HG03378 (cell line): ENCODE measurements around the gene SNRPB.

Experiments used
- ATAC-seq: cut with Tn5 transposase; IDR thresholded peaks from one replicate; pipeline ENCODE4 v1.9.1; 2021; ENCODE audit warnings: mild to moderate bottlenecking, moderate library complexity; ENCODE audit not compliant: unreplicated experiment

The SNRPB gene

DNA sequence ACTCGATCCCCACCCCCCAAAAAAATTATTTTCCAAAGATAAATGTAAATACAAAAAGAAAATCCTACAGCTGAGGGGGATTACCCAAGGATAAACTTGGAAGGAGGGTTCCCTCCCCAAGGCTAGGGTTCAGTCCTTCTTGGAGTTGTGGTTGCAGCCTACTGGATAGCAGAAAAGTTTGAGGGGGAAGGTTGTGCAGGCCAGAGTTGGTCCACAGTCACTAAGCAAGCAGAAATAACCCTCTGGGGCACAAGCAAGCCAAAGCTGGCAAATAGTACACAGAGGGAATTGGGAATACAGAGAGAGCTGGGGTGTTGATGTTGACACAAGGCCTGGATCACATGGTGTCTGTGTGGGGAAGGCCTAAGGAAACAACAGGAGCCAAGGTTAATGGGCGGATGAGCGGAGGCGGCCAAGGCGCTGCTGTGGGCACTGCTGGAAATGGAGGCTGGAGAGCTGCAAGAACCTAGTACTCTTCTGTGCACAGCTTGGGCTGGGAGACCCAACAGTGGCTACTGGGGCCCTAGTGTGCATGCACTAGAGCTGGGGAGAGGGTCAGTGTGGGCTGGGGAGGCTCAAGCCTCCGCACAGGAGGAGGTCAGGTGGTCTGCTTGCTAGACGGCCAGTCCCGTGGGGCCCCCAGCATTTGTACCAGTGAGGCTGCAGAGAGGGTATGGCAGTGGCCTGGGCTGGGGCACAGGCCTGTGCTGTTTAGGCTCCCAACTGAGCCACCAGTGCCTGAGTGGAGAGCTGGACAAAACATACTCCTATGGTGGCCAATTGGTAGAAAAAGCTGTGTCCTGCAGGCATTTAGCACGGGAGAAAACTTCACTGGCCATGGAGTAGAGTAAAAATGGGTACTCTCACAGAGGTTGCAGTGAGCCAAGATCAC, 5.5 kb upstream of the SNRPB start:
- ATAC-seq, result no peak

DNA sequence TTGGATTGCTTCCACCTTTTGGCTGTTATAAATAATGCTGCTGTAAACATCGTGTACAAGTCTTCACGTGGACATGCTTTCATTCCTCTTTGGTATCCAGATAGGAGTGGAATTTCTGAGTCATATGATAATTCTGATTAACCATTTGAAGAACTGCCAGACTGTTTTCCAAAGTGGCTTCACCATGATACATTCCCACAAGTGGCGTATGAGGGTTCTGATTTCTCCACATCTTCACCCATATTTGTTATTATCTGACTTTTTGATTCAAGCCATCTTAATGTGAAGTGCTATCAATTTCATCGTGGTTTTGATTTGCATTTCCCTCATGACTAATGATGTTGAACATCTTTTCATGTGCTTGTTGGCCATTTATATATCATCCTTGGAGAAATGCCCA, 2.9 kb upstream of the SNRPB start:
- ATAC-seq, result no peak

DNA sequence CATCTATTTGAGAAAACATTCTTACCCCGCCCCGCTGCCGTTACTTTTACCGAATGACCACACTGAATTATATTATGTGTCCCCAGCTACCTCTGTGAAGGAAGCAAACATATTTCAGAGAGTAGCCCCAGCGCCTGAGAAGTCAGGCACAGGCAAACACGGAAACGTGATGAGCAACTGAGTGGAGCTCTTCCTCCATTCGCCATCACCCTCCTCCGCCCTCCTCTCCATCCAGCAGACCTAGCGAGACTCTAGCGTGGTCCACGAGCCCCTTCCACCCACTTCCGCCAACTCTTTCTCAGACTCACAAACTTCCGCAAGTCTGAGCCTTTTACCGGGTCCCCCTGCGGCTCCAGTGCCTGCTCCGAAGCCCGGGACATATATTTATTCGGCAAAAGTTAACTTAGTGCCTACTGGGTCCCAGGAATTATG, 582 bp downstream of the SNRPB start:
- peak; percentile 8 for ATAC-seq

DNA sequence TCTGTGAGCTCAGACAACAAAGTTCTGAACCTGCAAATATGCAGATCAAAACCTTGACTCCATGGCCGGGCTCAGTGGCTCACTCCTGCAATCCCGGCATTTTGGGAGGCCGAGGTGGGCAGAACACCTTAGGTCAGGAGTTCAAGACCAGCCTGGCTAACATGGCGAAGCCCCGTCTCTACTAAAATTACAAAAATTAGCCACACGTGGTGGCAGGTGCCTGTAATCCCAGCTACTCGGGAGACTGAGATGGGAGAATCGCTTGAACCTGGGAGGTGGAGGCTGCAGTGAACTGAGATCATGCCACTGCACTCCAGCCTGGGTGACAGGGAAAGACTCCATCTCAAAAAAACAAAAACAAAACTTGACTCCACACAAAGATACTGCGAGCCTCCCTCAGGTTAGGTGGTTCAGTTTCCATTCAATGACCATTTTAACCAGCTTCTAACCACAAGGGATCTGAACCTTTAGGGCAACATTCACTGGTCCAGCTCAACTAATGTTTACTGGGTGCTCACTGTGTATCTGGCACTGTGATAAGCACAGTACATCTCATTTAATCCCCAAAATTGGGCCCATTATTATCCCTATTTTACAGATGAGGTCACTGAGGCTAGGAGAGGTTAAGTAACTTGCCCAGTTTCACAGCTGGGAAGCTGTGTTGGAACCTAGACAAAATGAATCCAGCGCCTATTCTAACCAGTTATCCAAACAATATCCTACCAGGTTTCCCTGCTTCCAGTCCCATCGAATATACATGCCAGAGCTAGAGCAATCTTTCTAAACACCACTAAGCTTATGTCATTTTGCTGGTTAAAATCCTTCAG, 1.8 kb downstream of the SNRPB start:
- ATAC-seq, result no peak

DNA sequence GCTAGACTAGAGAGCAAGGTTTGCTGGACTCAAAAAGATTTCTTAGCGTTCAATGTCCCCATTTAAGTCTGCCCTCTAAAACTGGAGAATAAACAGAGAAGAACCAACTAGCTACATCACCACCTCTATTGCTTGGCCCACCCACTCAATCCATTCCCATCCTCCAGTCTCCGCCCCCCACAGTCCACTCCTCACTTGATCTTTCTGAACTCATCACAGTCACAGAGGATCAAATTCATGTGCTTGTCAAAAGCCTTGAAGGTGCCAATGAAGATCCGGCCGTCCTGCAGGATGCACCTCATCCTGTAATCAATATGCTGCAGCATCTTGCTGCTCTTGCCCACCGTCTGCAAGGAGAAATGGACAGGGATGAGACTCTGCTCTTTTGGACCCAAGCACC, 3.2 kb downstream of the SNRPB start:
- ATAC-seq, result no peak

DNA sequence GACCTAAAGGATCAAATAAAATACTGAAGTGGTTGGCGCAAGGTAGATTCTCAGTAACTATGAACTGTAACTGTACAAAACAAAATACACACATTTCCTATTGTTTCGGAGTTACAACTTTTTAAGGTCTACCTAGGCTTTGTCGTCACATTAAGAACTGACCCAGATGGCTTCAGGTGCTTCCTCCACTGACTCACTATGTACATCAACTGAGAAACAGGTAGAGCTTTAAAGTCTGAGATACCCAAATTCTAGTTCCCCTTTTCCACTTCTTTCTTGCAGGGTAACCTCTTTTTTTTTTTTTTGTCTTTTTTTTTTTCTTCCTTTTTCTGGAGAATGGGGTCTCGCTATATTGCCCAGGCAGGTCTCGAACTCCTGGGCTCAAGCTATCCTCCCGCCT, 5.5 kb downstream of the SNRPB start:
- ATAC-seq, result no peak

DNA sequence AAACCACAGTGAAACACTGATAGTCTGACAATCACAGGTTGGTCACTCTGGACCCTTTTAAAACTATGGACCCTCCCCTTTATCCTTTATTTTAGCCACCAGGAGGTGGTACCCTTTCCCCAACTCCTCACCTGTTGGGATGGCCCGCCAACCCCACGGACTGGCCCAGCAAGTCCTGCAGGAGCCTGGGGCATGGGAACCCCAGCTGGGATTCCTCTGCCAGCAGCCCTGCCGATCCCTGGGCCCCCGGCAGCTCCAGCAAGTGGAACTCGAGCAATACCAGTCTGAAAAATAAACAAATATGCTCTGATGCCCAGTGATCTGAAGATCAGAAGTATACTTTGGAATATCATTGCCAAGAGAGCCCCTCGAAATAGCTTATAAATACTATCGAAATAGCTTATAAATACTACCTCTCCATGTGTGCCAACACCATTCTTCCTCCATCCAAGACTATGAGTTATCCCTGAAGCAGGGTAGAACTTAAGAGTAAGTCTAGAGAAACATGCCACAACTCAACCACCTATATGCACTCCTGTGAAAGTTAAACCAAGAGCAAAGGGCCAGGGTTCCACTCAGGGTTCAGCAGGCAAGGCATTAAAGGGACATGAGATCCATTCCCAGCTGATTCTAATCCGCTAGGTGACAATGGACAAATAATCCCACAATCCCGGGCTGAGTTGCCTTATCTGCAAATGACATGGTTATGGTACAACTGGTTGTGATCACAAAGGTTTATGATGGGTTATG, 6.8 kb downstream of the SNRPB start:
- no peak for ATAC-seq

DNA sequence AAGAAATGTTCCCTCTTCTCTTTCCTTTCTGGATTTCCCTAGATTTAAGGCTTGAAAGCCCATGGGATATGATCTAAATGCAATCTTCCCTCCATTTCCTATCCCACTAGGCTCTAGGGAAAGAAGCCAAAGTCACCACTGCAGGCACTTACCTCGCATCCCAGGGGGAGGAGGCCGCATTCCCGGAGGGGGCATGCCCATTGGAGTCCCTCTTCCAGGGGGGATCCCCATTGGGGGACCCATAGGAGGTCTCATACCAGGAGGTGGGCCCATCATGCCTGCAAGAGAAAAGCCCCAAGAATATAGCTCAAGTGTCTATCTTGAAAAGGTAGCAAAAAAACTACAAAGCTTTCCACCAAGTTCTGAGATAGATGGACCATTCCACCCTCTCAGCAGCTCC, 8.1 kb downstream of the SNRPB start:
- no peak for ATAC-seq

DNA sequence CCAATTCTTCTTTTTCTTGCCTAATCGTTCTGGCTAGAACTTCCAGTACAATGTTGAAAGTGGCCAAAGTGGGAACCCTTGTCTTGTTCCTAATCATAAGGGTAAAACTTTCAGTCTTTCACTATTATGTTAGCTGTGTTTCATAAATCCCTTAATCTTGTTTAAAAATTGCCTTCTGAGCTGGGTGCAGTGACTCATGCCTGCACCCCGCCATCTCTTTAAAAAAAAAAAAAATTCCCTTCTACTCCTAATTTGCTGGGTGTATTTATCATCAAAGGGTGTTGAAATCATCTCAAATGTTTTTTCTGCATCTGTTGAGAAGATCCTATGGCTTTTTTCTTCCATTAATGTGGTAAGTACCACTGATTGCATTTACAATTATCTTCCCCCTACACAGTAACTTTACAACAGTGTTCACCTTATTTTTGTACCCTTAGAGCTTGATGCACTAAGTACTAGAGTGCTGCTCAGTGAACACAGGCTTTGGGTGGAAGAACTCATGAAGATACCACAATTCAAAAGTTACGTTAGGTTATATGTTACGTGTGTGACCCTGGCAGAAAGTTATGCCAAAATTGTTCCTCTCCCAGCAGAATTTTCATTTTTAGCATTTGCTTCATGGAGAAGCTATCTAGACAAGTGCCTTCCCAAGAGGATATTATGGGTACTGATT, 9.7 kb downstream of the SNRPB start:
- ATAC-seq, result no peak

DNA sequence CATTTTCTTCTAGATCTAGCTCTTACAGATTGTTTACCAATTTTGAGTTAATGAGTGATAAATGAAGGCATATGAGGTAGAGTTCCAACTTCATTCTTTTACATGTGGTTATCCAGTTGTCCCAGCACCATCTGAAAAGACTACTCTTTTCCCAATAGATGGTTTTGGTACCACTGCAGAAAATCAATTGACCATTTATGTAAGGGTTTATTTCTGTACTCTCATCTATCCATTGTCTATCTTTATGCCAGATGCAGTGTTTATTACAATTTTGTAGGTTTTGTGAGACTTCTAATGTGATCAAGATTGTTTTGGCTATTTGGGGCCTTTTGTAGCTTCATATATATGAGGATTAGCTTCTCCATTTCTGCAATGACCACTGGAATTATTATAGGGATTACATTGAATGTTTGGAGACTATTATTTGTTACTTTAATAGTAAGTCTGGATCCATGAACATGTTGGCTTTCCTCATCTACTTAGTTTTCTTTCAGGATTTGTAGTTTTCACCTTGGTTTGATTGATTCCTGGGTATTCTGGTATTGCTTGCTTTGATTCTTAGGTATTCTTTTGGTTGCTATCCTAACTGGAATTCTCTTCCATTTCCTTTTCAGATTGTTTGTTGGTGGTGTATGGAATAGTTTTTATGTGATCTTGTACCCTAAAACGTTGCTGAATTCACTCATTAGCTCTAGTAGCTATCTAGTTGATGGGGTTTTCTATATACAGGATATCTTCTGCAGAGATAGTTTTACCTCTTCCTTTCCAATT, 10.4 kb downstream of the SNRPB start:
- no peak for ATAC-seq

DNA sequence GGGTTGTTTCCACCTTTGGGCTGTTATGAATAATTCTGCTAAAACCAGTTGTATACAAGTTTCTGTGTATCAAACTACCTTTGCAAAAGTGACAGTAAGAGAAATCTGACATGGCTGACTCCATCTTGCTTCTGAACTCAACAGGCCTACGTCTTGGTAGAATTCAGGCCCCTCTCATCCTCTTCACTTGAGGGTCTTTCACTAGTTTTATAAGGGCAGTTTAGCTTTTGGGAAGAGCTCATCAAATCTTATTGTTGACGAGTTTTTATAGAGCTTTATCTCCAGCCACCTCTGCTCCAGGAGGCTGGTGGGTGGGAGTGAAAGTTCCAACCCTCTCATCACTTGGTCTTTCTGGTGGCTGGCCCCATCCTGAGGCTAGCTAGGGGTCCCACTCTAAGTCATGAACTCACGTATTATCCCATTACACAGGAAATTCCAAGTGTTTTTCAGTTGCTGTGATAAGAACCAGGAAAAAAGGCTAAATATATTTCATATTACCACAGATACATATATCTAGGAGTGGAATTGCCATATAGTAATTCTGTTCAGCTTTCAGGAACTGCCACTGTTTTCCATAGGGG, 11.6 kb downstream of the SNRPB start:
- ATAC-seq, result no peak

DNA sequence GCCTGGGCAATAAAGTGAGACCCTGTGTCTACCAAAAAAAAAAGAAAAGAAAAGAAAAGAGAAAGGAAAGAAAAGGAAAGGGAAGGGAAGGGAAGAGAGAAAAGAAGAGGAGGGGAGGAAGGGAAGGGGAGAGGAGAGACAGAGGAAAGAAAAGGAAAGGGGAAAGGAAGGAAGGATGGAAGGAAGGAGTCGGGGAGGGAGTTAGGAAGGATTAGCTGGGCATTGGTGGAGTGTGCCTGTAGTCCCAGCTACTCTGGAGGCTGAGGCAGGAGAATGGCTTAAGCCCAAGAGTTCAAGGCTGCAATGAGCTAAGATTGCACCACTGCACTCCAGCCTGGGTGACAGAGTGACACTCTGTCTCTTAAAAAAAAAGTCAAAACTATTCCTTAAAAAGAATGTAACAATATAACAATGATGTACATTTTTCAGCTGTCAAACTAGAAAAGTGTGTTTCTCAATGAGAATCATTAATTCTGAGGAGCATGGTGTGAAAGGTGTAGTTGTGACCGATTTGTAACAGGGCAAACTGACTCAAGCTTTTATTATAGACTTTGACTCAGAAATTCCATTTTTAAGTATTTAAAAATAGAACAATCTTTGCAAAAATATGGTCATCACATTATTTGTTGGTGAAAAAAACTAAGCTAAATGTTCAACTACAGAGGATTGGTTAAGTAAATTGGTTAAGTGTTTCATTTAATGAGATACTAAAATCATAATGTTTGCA, 14.7 kb downstream of the SNRPB start:
- ATAC-seq, result no peak

DNA sequence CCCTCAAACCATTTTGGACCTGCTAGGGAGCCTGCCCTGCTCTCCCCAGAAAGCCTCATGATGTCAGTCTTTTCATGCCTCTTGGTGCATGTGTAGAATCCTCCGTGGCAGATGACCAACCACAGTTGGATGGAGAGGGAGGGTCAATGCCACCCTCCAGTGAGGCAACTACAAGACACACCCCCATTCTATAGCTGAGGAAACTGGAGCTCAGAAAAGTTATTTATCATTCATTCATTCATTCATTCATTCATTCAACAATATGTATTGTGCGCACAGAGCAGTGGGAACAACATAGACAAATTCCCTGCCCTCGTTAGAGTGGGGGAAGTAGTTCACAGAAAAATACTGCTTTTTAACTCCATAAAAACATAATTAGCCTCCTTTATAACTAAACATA, 16.8 kb downstream of the SNRPB start:
- ATAC-seq, result no peak

DNA sequence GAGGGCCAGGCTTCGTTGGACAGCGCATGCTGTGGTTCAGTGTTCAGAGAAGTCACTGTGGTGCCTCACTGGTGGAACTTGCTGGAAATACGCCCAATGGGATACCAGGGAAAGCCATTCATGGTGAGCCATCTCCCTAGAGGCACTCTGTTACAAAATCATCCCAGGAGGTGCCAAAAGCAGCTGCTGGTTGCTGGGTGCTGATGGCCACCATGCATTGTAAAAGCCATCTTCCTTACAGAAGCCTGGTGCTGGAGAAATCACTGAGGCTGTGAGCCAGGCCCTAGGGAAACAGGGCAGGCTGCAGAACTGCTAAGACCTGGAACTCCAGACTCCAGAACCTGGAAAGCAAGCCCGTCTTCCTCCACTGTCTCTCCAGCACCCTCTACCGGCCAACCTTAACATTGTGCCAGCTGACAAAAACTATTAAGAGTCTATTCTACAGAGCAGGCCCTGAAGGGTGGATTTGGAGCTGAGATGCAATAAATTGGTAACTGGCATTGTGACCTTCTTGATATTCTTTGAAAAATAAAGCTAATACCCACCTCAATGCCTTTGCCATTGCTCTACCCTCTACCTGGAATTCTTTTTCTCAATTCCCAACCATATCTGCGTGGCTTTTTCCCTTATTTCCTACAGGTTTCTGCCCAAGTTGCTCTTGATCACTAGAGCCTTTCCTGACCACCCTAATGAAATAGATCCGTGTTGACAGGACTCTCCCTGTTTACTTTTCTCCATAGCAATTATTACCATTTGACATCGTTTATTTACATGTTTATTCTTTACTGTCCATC, 18.5 kb downstream of the SNRPB start:
- no peak for ATAC-seq

DNA sequence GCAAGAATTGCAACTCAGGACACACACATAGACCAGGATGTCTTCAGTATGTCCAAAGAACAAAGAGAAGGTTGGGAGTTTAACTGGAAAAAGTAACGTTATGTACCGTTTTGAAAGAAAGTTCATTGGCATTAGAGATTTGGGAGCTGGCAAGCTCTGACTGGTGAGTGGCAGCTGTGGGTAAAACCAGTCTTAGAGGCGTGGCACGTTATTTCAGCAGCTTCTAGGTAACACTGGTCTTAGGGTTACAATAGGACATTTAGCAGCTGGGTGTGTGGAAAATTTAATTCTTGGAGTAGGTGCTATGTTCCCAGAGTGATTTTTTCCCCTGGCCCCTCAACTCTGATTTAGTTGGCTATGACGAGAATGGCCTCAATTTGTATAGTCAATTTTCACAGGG, 19.2 kb downstream of the SNRPB start:
- ATAC-seq, result no peak

DNA sequence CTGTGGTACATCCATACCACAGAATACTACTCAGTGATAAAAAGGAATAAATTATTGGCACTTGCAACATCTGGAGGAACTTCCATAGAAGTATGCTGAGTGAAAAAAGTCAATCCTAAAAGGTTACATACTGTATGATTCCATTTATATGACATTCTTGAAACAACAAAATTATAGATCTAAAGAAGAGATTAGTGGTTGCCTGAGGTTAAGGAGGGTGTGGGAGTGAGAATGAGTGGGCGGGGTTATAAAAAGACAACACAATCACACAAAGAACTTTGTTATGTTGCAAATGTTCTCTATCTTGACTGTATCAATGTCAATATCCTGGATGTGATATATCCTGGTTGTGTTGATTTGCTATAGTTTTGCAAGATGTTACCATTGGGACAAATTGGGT, 21.2 kb downstream of the SNRPB start:
- ATAC-seq, result no peak

DNA sequence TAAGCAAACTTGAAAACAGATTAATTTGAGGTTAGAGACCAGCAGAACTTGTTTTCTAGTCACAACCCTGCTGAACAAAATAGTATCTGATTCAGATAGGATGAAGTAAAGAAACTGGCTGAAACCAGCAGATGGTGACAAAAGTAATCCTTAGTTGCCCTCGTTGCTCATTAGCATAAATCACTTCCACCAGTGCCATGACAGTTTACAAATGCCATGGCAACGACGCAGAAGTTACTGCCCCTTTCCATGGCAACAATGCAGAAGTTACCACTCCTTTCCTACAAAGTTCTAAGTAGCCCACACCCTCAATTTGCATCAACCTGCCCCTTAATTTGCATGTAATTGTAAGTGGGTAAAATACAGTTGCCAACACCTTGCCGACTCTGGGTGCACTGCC, 23.7 kb downstream of the SNRPB start:
- ATAC-seq, result no peak

DNA sequence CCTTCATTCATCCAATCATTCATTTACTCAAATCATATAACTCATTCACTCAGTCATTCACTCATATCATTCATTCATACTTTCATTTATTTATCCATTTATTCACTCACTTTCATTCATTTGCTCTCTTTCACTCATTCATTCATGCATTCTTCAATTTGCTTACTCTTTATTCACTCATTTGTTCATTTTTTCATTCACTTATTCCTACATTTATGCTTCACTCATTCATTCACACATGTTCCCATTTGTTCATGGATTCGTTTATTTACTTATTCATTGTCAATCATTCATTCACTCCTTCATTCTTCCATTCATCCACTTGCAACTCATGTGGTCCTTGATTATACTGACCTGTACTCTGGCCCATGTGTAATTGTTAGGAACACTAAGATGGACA, 39.4 kb downstream of the SNRPB start:
- no peak for ATAC-seq
